ENCODE data around the gene PBX3. TPM values are rescaled to one million over a fixed set of nuclear protein-coding genes. Genes with fewer than 3 reads are reported as not detected.

The PBX3 gene
- total RNA-seq, 1 donor from 2014 or later = 10.6 TPM

GRCh38 chr9:125948887-125949596 is 201.9 kb downstream of the PBX3 start:
- DNase-seq (ENCODE audit: low read depth) = no peak

GRCh38 chr9:125949703-125950460 is 202.7 kb downstream of the PBX3 start:
- H3K36me3 ChIP-seq (ENCODE audit: control insufficient read depth, insufficient read depth, low read length) = no peaks in the 10 kb centered on the region
- no peaks in the 10 kb centered on the region for H3K27me3 ChIP-seq (ENCODE audit: control insufficient read depth, insufficient read depth, low read length)
- DNase-seq (ENCODE audit: low read depth) = no peak
- no peak for TF ChIP-seq CTCF (IDR thresholded peaks at IDR 0.05; ENCODE audit: insufficient read depth, low read length, poor library complexity, severe bottlenecking)
- H3K4me3 ChIP-seq (ENCODE audit: low read depth, low read length) = no peak overlapping the region

More at GRCh38 chr9:125948887-125949596, 201.9 kb downstream of the PBX3 start:
- H3K27me3 ChIP-seq (ENCODE audit: control insufficient read depth, insufficient read depth, low read length) = no peaks in the 10 kb centered on the region
- no peak for TF ChIP-seq CTCF (IDR thresholded peaks at IDR 0.05; ENCODE audit: insufficient read depth, low read length, poor library complexity, severe bottlenecking)
- no peak overlapping the region for H3K4me3 ChIP-seq (ENCODE audit: low read depth, low read length)
- no peaks in the 10 kb centered on the region for H3K36me3 ChIP-seq (ENCODE audit: control insufficient read depth, insufficient read depth, low read length)

GRCh38 chr9:125950880-125951471 is 203.8 kb downstream of the PBX3 start:
- DNase-seq (ENCODE audit: low read depth) = no peak
- Histone ChIP-seq H3K4me3 (ENCODE audit: low read depth, low read length) (no peak overlapping the region), H3K36me3 (ENCODE audit: control insufficient read depth, insufficient read depth, low read length) (no peaks in the 10 kb centered on the region), H3K27me3 (ENCODE audit: control insufficient read depth, insufficient read depth, low read length) (no peaks in the 10 kb centered on the region)
- TF ChIP-seq CTCF (IDR thresholded peaks at IDR 0.05; ENCODE audit: insufficient read depth, low read length, poor library complexity, severe bottlenecking) = no peak

GRCh38 chr9:125953314-125954019 is 206.3 kb downstream of the PBX3 start:
- no peak for DNase-seq (ENCODE audit: low read depth)
- TF ChIP-seq CTCF (IDR thresholded peaks at IDR 0.05; ENCODE audit: insufficient read depth, low read length, poor library complexity, severe bottlenecking) = no peak
- no peaks in the 10 kb centered on the region for H3K36me3 ChIP-seq (ENCODE audit: control insufficient read depth, insufficient read depth, low read length)
- no peaks in the 10 kb centered on the region for H3K27me3 ChIP-seq (ENCODE audit: control insufficient read depth, insufficient read depth, low read length)
- H3K4me3 ChIP-seq (ENCODE audit: low read depth, low read length) = no peak overlapping the region

- no peak for TF ChIP-seq CTCF (IDR thresholded peaks at IDR 0.05; ENCODE audit: insufficient read depth, low read length, poor library complexity, severe bottlenecking)
- H3K27me3 ChIP-seq (ENCODE audit: control insufficient read depth, insufficient read depth, low read length) = no peaks in the 10 kb centered on the region
- H3K4me3 ChIP-seq (ENCODE audit: low read depth, low read length) = no peak overlapping the region
- H3K36me3 ChIP-seq (ENCODE audit: control insufficient read depth, insufficient read depth, low read length) = no peaks in the 10 kb centered on the region
- DNase-seq (ENCODE audit: low read depth) = no peak
Observed at GRCh38 chr9:125956102-125956501, 208.9 kb downstream of the PBX3 start.

Measured in kidney epithelial cell (primary cell).